ENCODE measurements around the gene ABCC10. TPM values are rescaled to one million over a fixed set of nuclear protein-coding genes. Genes with fewer than 3 reads are reported as not detected.

Gene ABCC10
- polyA plus RNA-seq, 2 of the 4 experiments (the other 2 are of a cell fraction), result 6.8 to 9.3 TPM

- ChIA-PET POLR2A (no interaction called here), CTCF (interaction anchor here (0.7 kb wide), 1 partner anchor 66 kb away, joined by 3 read pairs; no protein-coding TSS in a partner anchor)
- Histone ChIP-seq H3K4me2 (no peak overlapping the region), H3K9me3 (no peaks in the 10 kb centered on the region), H3K4me1 (no peaks in the 10 kb centered on the region), H3K27ac (no peak overlapping the region), H3K4me3 (no peak overlapping the region)
- DNase-seq (ENCODE audit: low read depth in 1 of 2, low spot score in 1 of 2), result no peak
- ATAC-seq, result no peak
- no peak for FAIRE-seq
- WGBS (ENCODE audit: missing lambda C conversion rate), result 46% methylated on average over 5 of the region's 5 CpGs
- TF ChIP-seq EP300 (IDR thresholded peaks at IDR 0.05), result no peak
- no peak for TF ChIP-seq MYC (IDR thresholded peaks at IDR 0.05; ENCODE audit: borderline replicate concordance, low read length)
- TF ChIP-seq ESRRA (IDR thresholded peaks at IDR 0.05; ENCODE audit: borderline replicate concordance, low read length), result no peak
- no peak for TF ChIP-seq NPAS2 (CRISPR knock-in tag; IDR thresholded peaks at IDR 0.05; ENCODE audit: borderline replicate concordance)
- TF ChIP-seq GATA3 (IDR thresholded peaks at IDR 0.05; ENCODE audit: borderline replicate concordance), result no peak
- TF ChIP-seq NR3C1 (IDR thresholded peaks at IDR 0.05), result no peak
- TF ChIP-seq USF2 (IDR thresholded peaks at IDR 0.05), result no peak
- TF ChIP-seq HDAC2 (IDR thresholded peaks at IDR 0.05), result no peak
- no peak for TF ChIP-seq EHMT2 (IDR thresholded peaks at IDR 0.05; ENCODE audit: low read depth)
- no peak for TF ChIP-seq ZC3H11A (IDR thresholded peaks at IDR 0.05)
- no peak for TF ChIP-seq HOXB13 (CRISPR knock-in tag; IDR thresholded peaks at IDR 0.05; ENCODE audit: low read depth)
- TF ChIP-seq POLR2AphosphoS2 (conservative IDR thresholded peaks at IDR 0.05; ENCODE audit: low read length), result no peak
- no peak for TF ChIP-seq ZNF302 (CRISPR knock-in tag; IDR thresholded peaks at IDR 0.05)
- no peak for TF ChIP-seq SREBF2 (IDR thresholded peaks at IDR 0.05)
- no peak for TF ChIP-seq ATOH8 (CRISPR knock-in tag; IDR thresholded peaks at IDR 0.05; ENCODE audit: low read depth)
- no peak for TF ChIP-seq MAZ (IDR thresholded peaks at IDR 0.05; ENCODE audit: borderline replicate concordance, low read depth, low read length)
- no peak for TF ChIP-seq KDM1A (IDR thresholded peaks at IDR 0.05; ENCODE audit: low read depth)
- no peak for TF ChIP-seq SMC3 (IDR thresholded peaks at IDR 0.05)
Measured at GRCh38 chr6:43420012-43420709, 7.2 kb upstream of the ABCC10 start.

GRCh38 chr6:43421831-43422230 lies 5.5 kb upstream of the ABCC10 start:
- ChIA-PET POLR2A (no interaction called here), CTCF (interaction anchor here (0.7 to 1.1 kb wide), 2 partner anchors 9 to 21 kb away, joined by 3 to 5 read pairs; no protein-coding TSS in a partner anchor)
- no peak for FAIRE-seq
- Histone ChIP-seq H3K4me1 (peaks cover under 1% of the 10 kb centered on the region; the same call in 2 of the 3 replicates), H3K9me3 (no peaks in the 10 kb centered on the region), H3K27ac (no peak overlapping the region), H3K4me3 (no peak overlapping the region), H3K4me2 (no peak overlapping the region)
- no peak for ATAC-seq
- WGBS (ENCODE audit: missing lambda C conversion rate), result 72% methylated on average over 3 of the region's 3 CpGs
- TF ChIP-seq ESRRA (IDR thresholded peaks at IDR 0.05; ENCODE audit: borderline replicate concordance, low read length) (no peak), CBX8 (IDR thresholded peaks at IDR 0.05) (no peak), RARB (CRISPR knock-in tag; IDR thresholded peaks at IDR 0.05) (no peak), REST (IDR thresholded peaks at IDR 0.05) (no peak), RCOR1 (IDR thresholded peaks at IDR 0.05; ENCODE audit: low read depth, low read length) (no peak), JUN (IDR thresholded peaks at IDR 0.05) (no peak), BHLHE40 (IDR thresholded peaks at IDR 0.05; ENCODE audit: low read depth, low read length) (no peak), MAZ (IDR thresholded peaks at IDR 0.05; ENCODE audit: borderline replicate concordance, low read depth, low read length) (no peak), E2F6 (IDR thresholded peaks at IDR 0.05; ENCODE audit: borderline replicate concordance, low read depth) (no peak), CBX2 (IDR thresholded peaks at IDR 0.05; ENCODE audit: borderline replicate concordance, low read depth) (no peak), KDM1A (IDR thresholded peaks at IDR 0.05; ENCODE audit: low read depth) (no peak), FOXS1 (CRISPR knock-in tag; IDR thresholded peaks at IDR 0.05) (no peak), PBX3 (IDR thresholded peaks at IDR 0.05) (no peak), EHF (CRISPR knock-in tag; IDR thresholded peaks at IDR 0.05) (no peak), RAD21 (conservative IDR thresholded peaks at IDR 0.05 in 1 of 2, IDR thresholded peaks at IDR 0.05 in 1 of 2) (no peak)
- no peak for DNase-seq (ENCODE audit: low read depth in 1 of 2, low spot score in 1 of 2)
